GM18951 (cell line): ENCODE data around the gene WBP1L.
"Not testable (repeated sequence)": the region's sequence is repeated elsewhere in the genome, so short reads cannot be mapped to it uniquely, and the experiment has no call there.

Experiments
- POLR2A ChIP-seq: IDR thresholded peaks from 4 replicates; pipeline ENCODE4 v1.6.1; 2011; ENCODE audit warnings: mild to moderate bottlenecking; ENCODE audit not compliant: insufficient read length, insufficient read depth; ENCODE audit errors: extremely low read depth
- in situ Hi-C: fragments of 300-500 bp; cut with MboI; formaldehyde crosslinking; loops from one replicate; pipeline ENCODE4 v1.12.0; 2022; ENCODE audit warnings: low sequenced_read_pairs, mixed read lengths, inconsistent platforms; ENCODE audit not compliant: unreplicated experiment

The WBP1L gene

GRCh38 chr10:102743588-102744373 is at the start of gene WBP1L:
Gene WBP1L, plus strand, starts transcription at chr10:102743948. Its CDS starts 106 bp downstream, at chr10:102744054.
- TF ChIP-seq POLR2A = peak; percentile 69
- in situ Hi-C loops = no loop called here

- in situ Hi-C loops = not testable (repeated sequence)
These were observed 48.3 kb upstream of the WBP1L start for GRCh38 chr10:102695401-102695800.

GRCh38 chr10:102696736-102697135 is 47.0 kb upstream of the WBP1L start:
- in situ Hi-C loops = no loop called here
- no peak for TF ChIP-seq POLR2A

- no peak for TF ChIP-seq POLR2A
- in situ Hi-C loops = no loop called here
These were observed 44.9 kb upstream of the WBP1L start for GRCh38 chr10:102698894-102699293.

DNA sequence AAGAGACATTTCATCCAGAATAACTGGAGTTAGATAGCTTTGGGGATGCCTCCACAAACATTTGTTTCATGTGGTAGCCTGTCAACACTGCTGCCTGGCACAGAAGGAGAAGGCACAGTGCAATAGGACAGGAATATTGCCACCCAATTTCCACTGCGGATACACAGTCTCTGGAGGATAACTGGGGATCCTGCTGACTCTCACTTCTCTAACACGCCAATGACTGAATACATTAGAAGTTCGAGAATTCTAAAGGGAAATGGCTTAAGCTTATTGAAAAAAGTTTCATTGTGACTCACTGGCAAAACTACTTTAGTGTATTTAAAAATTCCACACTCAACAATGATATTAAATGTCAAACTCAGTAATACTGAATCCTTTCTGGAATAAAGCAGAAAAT is 42.5 kb upstream of the WBP1L start:
- in situ Hi-C loops = no loop called here
- TF ChIP-seq POLR2A = no peak

GRCh38 chr10:102701796-102702195 is 42.0 kb upstream of the WBP1L start:
- in situ Hi-C loops = no loop called here
- no peak for TF ChIP-seq POLR2A

DNA sequence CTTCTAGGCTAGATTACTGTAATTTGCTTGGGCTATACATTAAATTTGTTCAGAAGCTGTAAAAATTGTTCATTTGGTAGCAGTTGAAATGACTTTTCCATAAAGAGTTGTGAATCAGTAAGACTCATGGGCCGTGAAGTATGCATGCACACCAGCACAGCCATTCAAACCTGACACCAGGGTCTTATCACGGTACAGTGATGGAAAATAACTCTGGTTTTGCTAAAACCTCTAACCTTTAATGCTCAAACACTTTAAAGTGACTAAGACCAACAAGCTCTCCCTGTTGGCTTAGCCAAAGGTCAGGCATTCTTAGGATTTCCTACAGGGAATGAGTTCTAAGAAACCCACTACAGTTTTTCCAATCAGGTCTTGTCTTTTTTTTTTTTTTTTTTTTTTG is 41.0 kb upstream of the WBP1L start:
- in situ Hi-C loops = no loop called here
- TF ChIP-seq POLR2A = no peak

GRCh38 chr10:102704915-102705314 is 38.8 kb upstream of the WBP1L start:
- no peak for TF ChIP-seq POLR2A
- in situ Hi-C loops = no loop called here

GRCh38 chr10:102705531-102705930 is 38.2 kb upstream of the WBP1L start:
- no peak for TF ChIP-seq POLR2A
- in situ Hi-C loops = no loop called here

DNA sequence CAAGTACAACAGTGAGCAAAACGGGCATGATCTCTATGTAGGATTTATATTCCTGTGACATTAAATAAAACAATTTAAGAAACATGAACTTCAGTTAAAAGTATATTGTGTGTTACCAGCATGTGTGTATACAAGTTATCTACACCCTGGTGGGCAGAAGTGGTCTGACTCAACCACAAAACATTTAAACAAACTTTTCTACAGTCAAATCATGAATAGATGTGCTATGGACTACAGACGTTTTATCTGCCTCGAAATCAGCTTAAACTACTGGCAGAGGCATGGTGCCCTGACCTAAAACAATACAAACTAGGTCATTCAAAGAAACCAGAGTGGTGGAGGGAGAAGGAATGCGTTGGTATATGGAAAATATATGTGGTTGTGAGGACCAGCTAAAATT is 33.1 kb upstream of the WBP1L start:
- no peak for TF ChIP-seq POLR2A
- in situ Hi-C loops = no loop called here

DNA sequence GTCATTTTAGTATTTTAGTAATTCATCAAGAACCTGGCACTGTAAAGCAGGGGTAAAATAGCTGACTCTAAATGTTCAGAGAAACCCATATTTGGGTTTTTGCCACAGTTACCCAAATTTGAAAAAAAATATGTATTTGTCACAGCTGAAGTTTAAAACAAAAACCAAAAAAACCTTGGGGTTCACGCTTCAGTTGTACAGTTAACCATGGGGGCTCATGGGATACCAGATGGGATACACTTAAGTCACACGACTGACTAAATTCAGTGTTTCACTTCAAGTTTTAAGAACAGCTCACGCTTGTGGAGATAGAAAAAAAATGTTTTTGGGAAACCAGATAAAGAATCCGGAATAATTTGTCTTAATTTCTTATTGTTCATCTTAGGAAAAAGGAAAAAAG is 31.7 kb upstream of the WBP1L start:
- in situ Hi-C loops = no loop called here
- TF ChIP-seq POLR2A = peak; percentile 34

DNA sequence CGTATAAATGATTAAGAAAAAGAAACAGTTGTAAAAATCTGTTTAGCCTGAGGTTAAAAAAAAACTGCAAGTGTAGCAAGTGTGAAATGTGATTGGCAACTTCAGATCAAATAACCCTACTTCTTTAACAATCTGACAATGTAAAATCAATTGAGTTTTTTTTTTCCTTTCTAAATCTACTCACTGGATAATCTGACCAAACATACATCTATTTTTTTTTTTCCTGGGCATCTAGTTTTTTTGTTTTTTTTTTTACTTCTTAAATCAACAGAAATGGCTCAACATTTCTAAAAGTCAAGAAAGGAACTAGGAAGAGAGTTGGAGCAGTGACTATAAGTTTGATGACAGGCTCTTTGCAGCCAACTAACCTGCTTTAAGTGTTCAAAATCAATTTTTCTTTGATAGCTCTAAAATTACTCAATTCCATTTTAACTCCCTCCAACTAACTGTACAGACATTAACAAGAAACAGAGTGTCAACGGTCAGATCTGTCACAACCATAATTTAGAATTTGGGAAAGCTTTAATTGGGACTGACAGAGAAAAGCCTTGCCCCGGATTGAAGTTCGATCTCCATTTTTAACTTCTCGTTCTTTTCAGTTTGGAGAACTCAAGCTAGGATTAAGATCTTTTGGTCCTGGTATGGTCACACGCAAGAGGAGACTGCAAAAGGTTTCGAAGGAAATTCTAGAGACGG is 30.8 kb upstream of the WBP1L start:
- no peak for TF ChIP-seq POLR2A
- in situ Hi-C loops = no loop called here

GRCh38 chr10:102713539-102713813 is 30.3 kb upstream of the WBP1L start:
- in situ Hi-C loops = no loop called here
- TF ChIP-seq POLR2A = no peak
